Adrenal gland (tissue), 12 donors: ENCODE measurements around the gene ZNF19. TPM values are rescaled to one million over a fixed set of nuclear protein-coding genes. Genes with fewer than 3 reads are reported as not detected.

Source experiments
- DNase-seq, 7 donors: peaks; one replicate each; pipeline ENCODE4 v3.0.0-alpha.2; 2019 to 2020
- H3K27ac ChIP-seq, 5 donors: fragments of 200-600 bp; sonication (generic) in 4 of 5; 1 replicate in 3 of 5; 2 replicates in 2 of 5; pipeline versions ENCODE4 v1.5.1 to v1.8.0; 2016 to 2020; ENCODE audit warnings: mild to moderate bottlenecking in 1 of 5
- H3K27me3 ChIP-seq: fragments of 200-600 bp; 2 replicates; pipeline ENCODE4 v1.8.0; 2021
- H3K36me3 ChIP-seq, 2 donors: fragments of 200-600 bp; replicated peaks in 1 of 2; 1 replicate in 1 of 2; 2 replicates in 1 of 2; pipeline versions ENCODE4 v1.5.1 to v1.8.0; 2018 to 2022
- H3K4me1 ChIP-seq, 2 donors: fragments of 200-600 bp; replicated peaks in 1 of 2; 1 replicate in 1 of 2; 2 replicates in 1 of 2; pipeline versions ENCODE4 v1.5.1 to v1.8.0; 2018 to 2021
- H3K4me3 ChIP-seq, 4 donors: fragments of 200-600 bp; sonication (generic) in 3 of 4; one replicate each; pipeline ENCODE4 v1.5.1; 2016 to 2018
- H3K9me3 ChIP-seq, 3 donors: fragments of 200-600 bp; sonication (generic) in 1 of 3; replicated peaks in 1 of 3; 1 replicate in 2 of 3; 2 replicates in 1 of 3; pipeline versions ENCODE4 v1.5.1 to v1.8.0; 2016 to 2021
- POLR2A ChIP-seq, 2 donors: fragments of 450-650 bp; IDR thresholded peaks; one replicate each; pipeline ENCODE4 v1.6.1; 2017; ENCODE audit warnings: antibody characterized with exemption in 2 of 2, mild to moderate bottlenecking in 2 of 2, moderate library complexity in 1 of 2
- WGBS, 4 donors: extraction: QIAGEN DNeasy Blood & Tissue Kit in 2 of 4; methylation state at CpG; one replicate each; pipeline versions ENCODE4 v1.1.5 to v1.1.7; 2013 to 2017; 5-methylcytosine and 5-hydroxymethylcytosine counted together
- intact Hi-C, 2 donors: fragments of 100-400 bp; cut with DNase I; formaldehyde crosslinking; loops; one replicate each; pipeline versions ENCODE4 v1.14.1 to v1.15.0; 2022 to 2023
- polyA plus RNA-seq, 3 donors: library from polyadenylated mRNA; stranded (reverse); fragments of 200-250 nt in 2 of 3; fragments of 350-450 nt in 1 of 3; fragmentation: Illumina TruSeq in 1 of 3; extraction: RNeasy Lipid Tissue Mini Kit (QIAGEN cat#74804) in 1 of 3; gene quantifications; one replicate each; pipeline ENCODE4 v1.2.3, GENCODE V29; 2013 to 2014
- total RNA-seq, 9 donors: library from RNA; depleted of rRNA in 4 of 9; stranded (reverse); fragments of >200 nt in 4 of 9; fragments of 120-200 nt in 1 of 9; fragmentation: NEBNext Ultra II Directional in 1 of 9; extraction: Animal tissue kit (Norgen Biotek cat#: 25700) in 1 of 9; gene quantifications; one replicate each; pipeline versions ENCODE4 v1.1.0 to v1.2.4, GENCODE V29; 2013 to 2023
- TF ChIP-seq, protein P1 (sequence below), 6 experiments: fragments of 450-650 bp in 4 of 6; fragments of 200-600 bp in 2 of 6; sonication (generic) in 1 of 6; IDR thresholded peaks; 1 replicate in 5 of 6; 2 replicates in 1 of 6; pipeline versions ENCODE4 v1.5.1 to v1.8.0; 2016 to 2021; ENCODE audit warnings: antibody characterized with exemption in 6 of 6, mild to moderate bottlenecking in 2 of 6, moderate library complexity in 1 of 6
- donor health status: healthy with polysubstance abuse.
- donor health status: Bipolar disorder and iron deficiency.
- donor health status: DM: yes; HTN: yes; CAD: no.
- donor health status: DM: no; HTN: no; CAD: no.
- donor health status: DM: no; HTN: no; CAD: no.
- donor health status: DM: yes; HTN: yes; CAD: no.

The ZNF19 gene
- total and polyA plus RNA-seq, 12 donors = 0.24 to 10.4 (median 4.9) TPM

DNA sequence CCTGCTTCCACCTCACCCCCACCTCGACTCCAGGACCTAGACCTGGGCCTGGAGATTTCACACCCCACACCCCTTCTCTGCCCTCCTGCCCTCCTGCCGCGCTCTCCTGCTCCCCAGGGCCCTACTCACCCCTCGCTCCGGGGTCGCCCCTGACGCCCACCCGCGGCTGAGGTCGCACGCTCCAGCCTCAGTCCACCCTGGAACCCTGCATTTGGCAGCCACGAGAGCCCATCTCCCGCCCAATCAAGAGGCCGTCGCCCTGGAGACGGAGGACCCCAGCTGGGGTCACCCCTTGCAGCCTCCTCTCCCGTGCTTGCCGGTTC lies 63.4 kb downstream of the ZNF19 start:
- H3K9me3 ChIP-seq = no peaks in the 10 kb centered on the region
- 22 to 43% (median 23%) methylated on average over 5 to 18 of the region's 18 CpGs for WGBS, 4 donors
- H3K36me3 ChIP-seq = no peaks in the 10 kb centered on the region
- no peak for DNase-seq
- TF ChIP-seq, protein P1, sequence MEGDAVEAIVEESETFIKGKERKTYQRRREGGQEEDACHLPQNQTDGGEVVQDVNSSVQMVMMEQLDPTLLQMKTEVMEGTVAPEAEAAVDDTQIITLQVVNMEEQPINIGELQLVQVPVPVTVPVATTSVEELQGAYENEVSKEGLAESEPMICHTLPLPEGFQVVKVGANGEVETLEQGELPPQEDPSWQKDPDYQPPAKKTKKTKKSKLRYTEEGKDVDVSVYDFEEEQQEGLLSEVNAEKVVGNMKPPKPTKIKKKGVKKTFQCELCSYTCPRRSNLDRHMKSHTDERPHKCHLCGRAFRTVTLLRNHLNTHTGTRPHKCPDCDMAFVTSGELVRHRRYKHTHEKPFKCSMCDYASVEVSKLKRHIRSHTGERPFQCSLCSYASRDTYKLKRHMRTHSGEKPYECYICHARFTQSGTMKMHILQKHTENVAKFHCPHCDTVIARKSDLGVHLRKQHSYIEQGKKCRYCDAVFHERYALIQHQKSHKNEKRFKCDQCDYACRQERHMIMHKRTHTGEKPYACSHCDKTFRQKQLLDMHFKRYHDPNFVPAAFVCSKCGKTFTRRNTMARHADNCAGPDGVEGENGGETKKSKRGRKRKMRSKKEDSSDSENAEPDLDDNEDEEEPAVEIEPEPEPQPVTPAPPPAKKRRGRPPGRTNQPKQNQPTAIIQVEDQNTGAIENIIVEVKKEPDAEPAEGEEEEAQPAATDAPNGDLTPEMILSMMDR (IDR thresholded peaks at IDR 0.05) = no peak
- TF ChIP-seq POLR2A (IDR thresholded peaks at IDR 0.05) = no peak
- no peaks in the 10 kb centered on the region for H3K4me1 ChIP-seq
- H3K27ac ChIP-seq = no peak overlapping the region
- intact Hi-C loops = no loop called here
- H3K4me3 ChIP-seq = no peak overlapping the region
- H3K27me3 ChIP-seq = peaks cover 8% of the 10 kb centered on the region

DNA sequence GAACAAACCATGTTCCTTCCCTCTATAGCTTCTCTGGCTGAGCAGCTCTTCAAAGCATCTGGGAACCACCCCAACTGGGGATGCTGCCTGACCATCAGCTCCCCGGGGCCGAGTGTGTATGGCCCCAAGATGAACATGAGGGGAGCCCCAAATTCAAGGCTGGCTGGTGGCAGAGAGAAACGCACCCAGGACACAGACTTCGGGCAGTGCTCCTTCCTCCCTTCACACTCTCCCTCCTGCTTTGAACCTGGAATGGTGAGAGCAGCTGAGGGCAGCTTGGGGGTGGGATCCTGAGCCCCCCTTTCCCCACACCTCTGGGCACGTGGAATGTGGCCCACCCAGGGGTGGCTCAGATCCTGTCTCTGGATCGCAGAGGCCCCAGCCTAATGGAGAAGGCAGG lies 64.5 kb downstream of the ZNF19 start:
- Histone ChIP-seq H3K9me3 (no peaks in the 10 kb centered on the region), H3K36me3 (no peaks in the 10 kb centered on the region), H3K4me1 (no peaks in the 10 kb centered on the region), H3K27ac (no peak overlapping the region), H3K27me3 (peaks cover 8% of the 10 kb centered on the region), H3K4me3 (no peak overlapping the region)
- intact Hi-C loops = no loop called here
- TF ChIP-seq POLR2A (IDR thresholded peaks at IDR 0.05) = no peak
- TF ChIP-seq, protein P1 (IDR thresholded peaks at IDR 0.05) = no peak
- WGBS, 4 donors = 20 to 78% (median 67%) methylated on average over 1 to 6 of the region's 6 CpGs
- no peak for DNase-seq

DNA sequence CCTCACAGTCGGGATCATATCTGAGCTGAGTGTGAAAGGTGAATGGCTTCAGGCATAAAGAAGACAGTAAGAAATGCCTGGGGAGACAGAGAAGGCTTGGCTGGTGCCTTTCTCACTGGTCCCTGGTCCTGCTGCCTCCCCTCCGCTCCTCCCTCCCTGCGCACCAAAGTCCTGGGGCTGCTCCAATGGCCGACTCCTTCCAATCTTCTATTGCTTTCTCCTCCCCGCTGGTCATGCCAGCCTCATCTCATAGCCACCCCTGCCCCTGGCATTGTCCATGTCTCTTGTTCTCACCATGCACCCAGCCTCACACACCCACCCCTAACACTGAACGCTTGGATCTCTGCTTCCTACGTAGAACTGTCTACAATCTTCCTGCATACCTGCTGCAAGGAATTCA lies 65.3 kb downstream of the ZNF19 start:
- no peak overlapping the region for H3K27ac ChIP-seq
- no peak overlapping the region for H3K4me3 ChIP-seq
- no peak for DNase-seq
- WGBS, 4 donors = 77 to 87% (median 81%) methylated on average over 7 of the region's 7 CpGs
- H3K36me3 ChIP-seq = no peaks in the 10 kb centered on the region
- H3K27me3 ChIP-seq = peaks cover 8% of the 10 kb centered on the region
- no peaks in the 10 kb centered on the region for H3K9me3 ChIP-seq
- intact Hi-C loops = no loop called here
- H3K4me1 ChIP-seq = no peaks in the 10 kb centered on the region
- TF ChIP-seq, protein P1 (IDR thresholded peaks at IDR 0.05) = no peak
- TF ChIP-seq POLR2A (IDR thresholded peaks at IDR 0.05) = no peak

Other genes with a start within 250 kb of the ZNF19 start
- gene CMTR2, start 199.9 kb downstream of the ZNF19 start, total RNA-seq = 10 to 100 TPM; 15.6 to 34.1 (median 22.8) TPM
- 10 to 100 TPM in 1 of 3 donors, 1 to 10 TPM in 2; 7.8 to 18.3 (median 7.8) TPM for gene CMTR2, start 199.9 kb downstream of the ZNF19 start, polyA plus RNA-seq
- 10 to 100 TPM in 8 of 9 donors, under 1 TPM in 1; 0.83 to 68.5 (median 47.0) TPM for gene CALB2, start 130.6 kb downstream of the ZNF19 start, total RNA-seq
- gene CALB2, start 130.6 kb downstream of the ZNF19 start, polyA plus RNA-seq = 10 to 100 TPM; 17.8 to 36.5 (median 28.1) TPM
- gene TLE7, start 47.3 kb downstream of the ZNF19 start, total RNA-seq = not detected
- not detected for gene TLE7, start 47.3 kb downstream of the ZNF19 start, polyA plus RNA-seq
- 10 to 100 TPM in 1 of 9 donors, 1 to 10 TPM in 8; 1.7 to 10.4 (median 7.0) TPM for gene ZNF23, start 27.1 kb downstream of the ZNF19 start, total RNA-seq
- gene ZNF23, start 27.1 kb downstream of the ZNF19 start, polyA plus RNA-seq = 10 to 100 TPM; 11.0 to 34.2 (median 16.6) TPM
- 1 to 10 TPM in 8 of 9 donors, under 1 TPM in 1; 0.83 to 7.6 (median 2.5) TPM for gene CHST4, start 37.1 kb upstream of the ZNF19 start, total RNA-seq
- gene CHST4, start 37.1 kb upstream of the ZNF19 start, polyA plus RNA-seq = 1 to 10 TPM in 1 of 3 donors, under 1 TPM in 2; 0.47 to 1.9 (median 0.64) TPM
- gene TAT, start 87.8 kb upstream of the ZNF19 start, total RNA-seq = 1 to 10 TPM in 2 of 9 donors, under 1 TPM in 3, not detected in 4; 0.06 to 1.3 (median 0.21) TPM
- under 1 TPM; 0.03 to 0.81 (median 0.08) TPM for gene TAT, start 87.8 kb upstream of the ZNF19 start, polyA plus RNA-seq
- gene MARVELD3, start 136.9 kb upstream of the ZNF19 start, total RNA-seq = under 1 TPM in 4 of 9 donors, not detected in 5; 0.14 to 0.27 (median 0.19) TPM
- gene MARVELD3, start 136.9 kb upstream of the ZNF19 start, polyA plus RNA-seq = under 1 TPM in 2 of 3 donors, not detected in 1; 0.07 to 0.16 TPM
- gene PHLPP2, start 235.4 kb upstream of the ZNF19 start, total RNA-seq = 10 to 100 TPM in 1 of 9 donors, 1 to 10 TPM in 8; 4.1 to 11.3 (median 7.9) TPM
- 1 to 10 TPM; 2.8 to 6.0 (median 4.2) TPM for gene PHLPP2, start 235.4 kb upstream of the ZNF19 start, polyA plus RNA-seq